VCaP (cell line): ENCODE measurements around the gene NFIA.
A peak's percentile ranks its signal among the peaks of the same experiment; 100 is the strongest.

Experiments used
- H3K27ac ChIP-seq: fragments of 450-650 bp; 2 replicates; pipeline ENCODE4 v1.5.1; 2017
- CTCF ChIP-seq: fragments of 450-650 bp; conservative IDR thresholded peaks from 2 replicates; pipeline ENCODE4 v1.5.1; 2017; ENCODE audit warnings: mild to moderate bottlenecking, moderate library complexity

The NFIA gene

DNA sequence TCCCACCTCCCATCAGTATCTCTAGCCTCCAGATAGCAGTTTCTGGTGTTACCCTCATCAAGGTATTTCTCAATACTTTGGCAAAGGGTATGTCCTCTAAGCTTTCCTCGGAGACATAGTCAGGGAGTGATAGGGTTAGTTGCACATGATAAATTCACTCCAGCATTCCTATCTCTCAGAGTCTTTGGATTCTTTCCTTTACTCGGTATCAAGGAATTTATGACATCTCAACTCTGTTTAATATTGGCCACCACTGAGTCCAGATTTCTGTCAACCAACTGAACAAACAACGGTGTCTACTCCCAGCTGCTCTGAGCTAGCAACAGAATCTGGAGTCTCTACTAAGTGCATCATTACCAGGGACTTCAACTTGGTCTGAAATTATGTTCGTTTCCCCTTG lies 409.1 kb downstream of the NFIA start:
- no peak for TF ChIP-seq CTCF
- H3K27ac ChIP-seq: no peak overlapping the region

DNA sequence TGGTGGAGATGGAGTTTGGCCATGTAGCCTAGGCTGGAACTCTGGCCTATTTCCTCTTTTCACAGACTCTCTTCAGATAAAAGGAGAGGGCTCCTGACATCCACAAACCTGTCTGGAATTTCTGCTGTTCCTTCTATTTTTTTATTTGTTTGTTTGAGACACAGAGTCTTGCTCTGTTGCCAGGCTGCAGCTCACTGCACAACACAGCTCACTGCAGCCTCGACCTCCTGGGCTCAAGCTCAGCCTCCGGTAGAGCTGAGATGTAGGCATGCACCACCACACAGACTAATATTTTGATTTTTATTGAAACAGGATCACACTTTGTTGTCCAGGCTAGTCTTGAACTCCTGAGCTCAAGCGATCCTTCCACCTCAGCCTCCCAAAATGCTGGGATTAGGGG lies 411.6 kb downstream of the NFIA start:
- no peak for TF ChIP-seq CTCF
- peak overlapping the region; percentile 14; the same call in 1 of the 2 replicates for H3K27ac ChIP-seq

DNA sequence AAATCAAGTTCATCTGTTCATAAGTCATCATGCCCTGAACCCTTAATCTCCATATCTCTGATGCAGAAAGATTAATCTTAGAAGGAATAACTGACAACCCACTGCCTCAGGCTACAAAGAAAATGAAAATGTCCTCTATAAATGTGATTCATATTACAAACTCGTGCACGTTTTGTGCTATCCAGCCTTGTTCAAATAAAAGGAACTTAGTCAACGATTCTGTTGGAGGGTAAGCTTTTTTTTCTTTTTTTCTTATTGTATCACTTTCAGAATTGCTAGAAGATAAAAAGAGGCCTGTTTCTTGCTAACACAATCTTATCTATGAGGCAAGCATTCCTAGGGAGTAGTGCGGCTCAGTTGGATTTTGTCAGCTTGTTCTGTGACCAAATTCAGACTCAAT lies 414.1 kb downstream of the NFIA start:
- no peak for TF ChIP-seq CTCF
- no peak overlapping the region for H3K27ac ChIP-seq

GRCh38 chr1:61497013-61497412 lies 414.7 kb downstream of the NFIA start:
- no peak overlapping the region for H3K27ac ChIP-seq
- no peak for TF ChIP-seq CTCF

DNA sequence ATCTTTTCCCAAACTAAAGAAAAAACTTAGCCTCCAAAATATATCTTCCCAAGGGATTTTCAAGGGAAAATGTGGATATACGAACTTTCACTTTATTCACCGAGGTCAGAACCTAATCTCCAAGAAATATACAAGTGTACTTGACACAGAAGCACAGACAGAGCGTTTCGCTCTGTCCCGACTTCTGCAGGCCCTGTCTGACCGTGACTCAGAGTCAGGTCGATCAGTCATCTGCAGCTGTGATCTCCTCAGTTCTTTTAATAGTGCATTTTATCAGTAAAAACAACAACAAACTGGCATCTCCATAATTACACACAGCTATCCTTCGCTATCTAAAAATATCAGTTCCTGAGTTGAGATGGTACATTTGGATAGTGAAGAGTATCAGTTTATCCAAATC lies 416.0 kb downstream of the NFIA start:
- H3K27ac ChIP-seq: no peak overlapping the region
- TF ChIP-seq CTCF: no peak

GRCh38 chr1:61501971-61502916 lies 419.9 kb downstream of the NFIA start:
- H3K27ac ChIP-seq: no peak overlapping the region

DNA sequence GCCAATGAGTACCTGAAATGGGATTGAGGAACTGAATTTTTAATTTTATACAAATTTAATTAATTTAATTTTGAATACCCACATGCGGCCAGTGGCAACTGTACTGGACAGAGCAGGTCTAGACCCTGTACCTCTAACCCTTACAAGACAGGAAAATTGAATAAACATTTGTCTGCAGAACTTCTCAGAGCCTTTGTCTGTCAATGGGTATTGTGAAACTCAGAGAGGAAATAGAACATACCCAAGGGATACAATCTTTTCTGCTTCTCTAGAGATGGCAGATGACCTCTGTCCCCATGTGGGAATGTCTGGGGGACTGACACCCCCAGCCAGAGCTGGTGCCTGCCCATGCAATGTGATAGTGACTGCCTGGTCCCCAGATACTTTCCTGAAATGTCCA lies 421.9 kb downstream of the NFIA start:
- H3K27ac ChIP-seq: no peak overlapping the region
- no peak for TF ChIP-seq CTCF

More at GRCh38 chr1:61501971-61502916, 419.9 kb downstream of the NFIA start:
- TF ChIP-seq CTCF: no peak
